Pancreas (tissue), 10 donors: ENCODE data around the gene C6orf47. TPM values are rescaled to one million over a fixed set of nuclear protein-coding genes. Genes with fewer than 3 reads are reported as not detected.
A peak's percentile ranks its signal among the peaks of the same experiment; 100 is the strongest.

Source experiments
- ATAC-seq, 4 donors: fragments of 200-7000 bp; cut with Tn5 transposase; one replicate each; pipeline versions ENCODE4 v1.8.0 to v1.9.1; 2020; ENCODE audit warnings: mild to moderate bottlenecking in 4 of 4, moderate library complexity in 4 of 4
- DNase-seq, 6 donors: peaks; one replicate each; pipeline ENCODE4 v3.0.0-alpha.2; 2020
- FAIRE-seq: peaks from 2 replicates; lab custom pipeline; 2012; peaks lifted over from hg19 to GRCh38; lab: Jason Lieb, UNC
- H3K27ac ChIP-seq, 4 donors: fragments of 200-600 bp; sonication (generic); 1 replicate in 3 of 4; 2 replicates in 1 of 4; pipeline versions ENCODE4 v1.5.0 to v1.8.0; 2020
- H3K27me3 ChIP-seq, 4 donors: fragments of 200-600 bp; one replicate each; pipeline ENCODE4 v1.8.0; 2021
- H3K36me3 ChIP-seq, 3 donors: fragments of 200-600 bp; sonication (generic) in 1 of 3; one replicate each; pipeline versions ENCODE4 v1.5.0 to v1.8.0; 2020 to 2021
- H3K4me1 ChIP-seq, 3 donors: fragments of 200-600 bp; one replicate each; pipeline ENCODE4 v1.8.0; 2021
- H3K4me3 ChIP-seq, 4 donors: fragments of 200-600 bp; sonication (generic) in 2 of 4; one replicate each; pipeline versions ENCODE4 v1.5.0 to v1.8.0; 2020 to 2021
- H3K9me3 ChIP-seq, 4 donors: fragments of 200-600 bp; one replicate each; pipeline ENCODE4 v1.8.0; 2021
- WGBS, 2 donors: extraction: QIAGEN DNeasy Blood & Tissue Kit; methylation state at CpG; one replicate each; pipeline ENCODE4 v1.1.7; 2013; 5-methylcytosine and 5-hydroxymethylcytosine counted together
- intact Hi-C, 3 donors: fragments of 100-400 bp; cut with DNase I; formaldehyde crosslinking; loops; one replicate each; pipeline versions ENCODE4 v1.11.1 to v1.14.2; 2022
- polyA plus RNA-seq, 2 donors: library from polyadenylated mRNA; stranded (reverse); fragments of 200-250 nt; gene quantifications; one replicate each; pipeline ENCODE4 v1.2.3, GENCODE V29; 2013
- total RNA-seq, 6 donors: library from RNA; stranded (reverse); fragmentation: NEBNext Ultra II Directional in 4 of 6; extraction: Animal tissue kit (Norgen Biotek cat#: 25700) in 4 of 6; gene quantifications; one replicate each; pipeline versions ENCODE4 v1.2.1 to v1.2.4, GENCODE V29; 2021 to 2023
- TF ChIP-seq, protein P1 (sequence below), 4 donors: fragments of 200-600 bp; sonication (generic) in 3 of 4; IDR thresholded peaks; one replicate each; pipeline versions ENCODE4 v1.5.0 to v1.8.0; 2021; ENCODE audit warnings: antibody characterized with exemption in 4 of 4
- donor health status: healthy with polysubstance abuse.
- donor health status: DM: no; HTN: no; CAD: no; lungs with moderate emphysema.
- donor health status: DM: no; HTN: no; CAD: no.
- donor health status: control.
- donor health status: control.
- donor health status: Bipolar disorder and iron deficiency.
- donor health status: DM: yes; HTN: yes; CAD: no.
- donor health status: DM: no; HTN: no; CAD: no.
- donor health status: DM: no; HTN: no; CAD: no.
- donor health status: DM: yes; HTN: yes; CAD: no.

Gene C6orf47
- total and polyA plus RNA-seq, 8 donors = 6.9 to 12.0 (median 9.5) TPM

DNA sequence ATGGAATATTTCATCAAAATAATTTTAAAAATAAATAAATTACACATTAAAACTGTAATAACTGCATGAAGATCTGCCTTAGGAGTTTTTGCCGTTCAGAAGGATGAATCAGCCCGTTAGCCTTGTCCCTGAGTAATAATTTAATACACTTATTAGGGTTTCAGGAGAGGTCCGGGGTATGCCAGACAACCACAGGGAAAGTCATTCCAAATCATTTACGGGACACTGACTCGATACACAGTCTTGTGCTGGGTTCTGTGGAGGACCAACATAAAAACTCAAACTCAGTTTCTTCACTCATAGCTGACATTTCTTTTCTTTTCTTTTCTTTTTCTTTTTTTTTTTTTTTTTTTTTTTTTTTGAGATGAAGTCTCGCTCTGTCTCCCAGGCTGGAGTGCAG is 45.4 kb upstream of the C6orf47 start:
- H3K27me3 ChIP-seq = no peaks in the 10 kb centered on the region
- DNase-seq (no peak), ATAC-seq (no peak), FAIRE-seq (no peak)
- no peaks in the 10 kb centered on the region for H3K36me3 ChIP-seq
- 73 to 84% methylated on average over 6 of the region's 6 CpGs for WGBS, 2 donors
- peaks cover 0 to 12% (median 9%) of the 10 kb centered on the region in 3 donors for H3K4me1 ChIP-seq
- H3K4me3 ChIP-seq = no peak overlapping the region
- no peaks in the 10 kb centered on the region for H3K9me3 ChIP-seq
- intact Hi-C loops = no loop called here
- H3K27ac ChIP-seq = no peak overlapping the region
- TF ChIP-seq, protein P1, sequence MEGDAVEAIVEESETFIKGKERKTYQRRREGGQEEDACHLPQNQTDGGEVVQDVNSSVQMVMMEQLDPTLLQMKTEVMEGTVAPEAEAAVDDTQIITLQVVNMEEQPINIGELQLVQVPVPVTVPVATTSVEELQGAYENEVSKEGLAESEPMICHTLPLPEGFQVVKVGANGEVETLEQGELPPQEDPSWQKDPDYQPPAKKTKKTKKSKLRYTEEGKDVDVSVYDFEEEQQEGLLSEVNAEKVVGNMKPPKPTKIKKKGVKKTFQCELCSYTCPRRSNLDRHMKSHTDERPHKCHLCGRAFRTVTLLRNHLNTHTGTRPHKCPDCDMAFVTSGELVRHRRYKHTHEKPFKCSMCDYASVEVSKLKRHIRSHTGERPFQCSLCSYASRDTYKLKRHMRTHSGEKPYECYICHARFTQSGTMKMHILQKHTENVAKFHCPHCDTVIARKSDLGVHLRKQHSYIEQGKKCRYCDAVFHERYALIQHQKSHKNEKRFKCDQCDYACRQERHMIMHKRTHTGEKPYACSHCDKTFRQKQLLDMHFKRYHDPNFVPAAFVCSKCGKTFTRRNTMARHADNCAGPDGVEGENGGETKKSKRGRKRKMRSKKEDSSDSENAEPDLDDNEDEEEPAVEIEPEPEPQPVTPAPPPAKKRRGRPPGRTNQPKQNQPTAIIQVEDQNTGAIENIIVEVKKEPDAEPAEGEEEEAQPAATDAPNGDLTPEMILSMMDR (IDR thresholded peaks at IDR 0.05) = no peak

DNA sequence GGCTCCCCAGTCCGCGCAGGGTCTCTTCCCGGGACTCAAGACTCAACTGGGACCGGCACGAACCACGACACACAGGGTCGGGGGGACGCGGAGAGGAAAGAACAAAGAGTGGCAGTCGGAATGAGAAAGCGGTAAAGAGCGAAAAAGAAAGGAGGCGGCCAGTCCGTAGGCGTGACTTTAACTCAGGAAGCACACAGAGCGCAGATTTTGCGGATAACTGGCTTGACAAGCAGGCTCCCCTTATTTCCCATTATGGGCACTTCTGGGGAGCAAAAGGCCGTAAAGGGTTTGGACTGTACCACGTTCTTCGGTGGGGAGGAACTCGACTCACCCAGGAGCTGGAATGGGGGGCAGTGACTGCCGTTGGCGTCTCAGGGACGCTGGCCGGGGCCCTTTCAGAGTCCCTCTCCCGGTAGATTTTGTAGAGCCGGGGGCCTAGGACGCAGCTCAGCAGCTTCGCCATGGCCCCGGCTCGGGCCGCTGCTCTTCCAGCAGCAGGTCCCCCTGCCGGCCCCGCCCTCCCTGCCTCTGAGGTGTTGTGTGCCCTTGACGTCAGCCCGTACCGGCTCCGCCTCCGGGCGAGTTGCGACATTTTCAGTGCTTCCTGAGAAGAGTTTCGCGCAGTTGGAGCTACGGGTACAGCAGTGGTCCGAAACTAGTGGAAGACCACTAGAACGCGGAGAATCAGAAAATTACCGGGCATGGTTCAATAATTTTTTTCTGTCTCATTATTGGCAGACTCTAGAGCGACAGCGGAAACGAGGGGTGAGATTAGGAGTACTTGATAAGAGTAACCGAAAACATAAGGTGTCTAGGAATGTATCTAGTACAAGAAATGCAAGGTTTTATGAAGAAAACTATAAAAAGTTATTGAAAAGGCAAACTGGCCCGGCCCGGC is 42.5 kb upstream of the C6orf47 start, which contains the start of gene ABHD16A:
Gene ABHD16A, minus strand, starts transcription at position 506 of the 898 bp plus-strand sequence. Its CDS starts 43 bp downstream, at position 463.
- 1% methylated on average over 53 to 54 of the region's 54 CpGs for WGBS, 2 donors
- intact Hi-C loops = no loop called here
- Histone ChIP-seq H3K27ac (peak within 1 kb of the TSS; percentile 89 to 97 (median 94)), H3K36me3 (peaks cover 0 to 4% (median 0%) of the 10 kb centered on the region in 3 donors), H3K4me3 (peak within 1 kb of the TSS; percentile 42 to 88 (median 72)), H3K9me3 (no peaks in the 10 kb centered on the region), H3K4me1 (peaks cover 0 to 12% (median 10%) of the 10 kb centered on the region in 3 donors), H3K27me3 (no peaks in the 10 kb centered on the region)
- DNase-seq (peak; percentile 96 to 99 (median 98)), ATAC-seq (peak; percentile 98 to 99 (median 98)), FAIRE-seq (peak; percentile 88)
- TF ChIP-seq, protein P1 (IDR thresholded peaks at IDR 0.05) = no peak

DNA sequence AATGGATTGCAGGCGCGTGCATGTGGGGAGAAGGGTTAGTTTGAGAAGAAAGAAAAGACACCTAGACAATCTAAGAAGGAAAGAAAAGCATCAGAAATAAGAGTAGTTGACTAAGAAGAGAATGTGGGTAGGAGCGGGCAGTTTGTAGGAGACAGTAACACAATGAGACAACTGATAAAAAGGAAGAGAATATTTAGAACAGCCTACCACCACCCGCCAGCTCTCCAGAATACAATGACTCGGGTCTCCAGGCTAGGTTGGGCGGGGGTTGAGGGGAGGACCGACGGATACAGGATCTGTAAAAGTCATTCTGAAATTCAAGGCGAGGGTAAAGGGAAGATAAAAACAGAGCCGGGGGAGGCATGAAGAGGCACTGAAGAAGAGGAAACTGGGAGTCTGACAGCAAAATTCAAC is 41.8 kb upstream of the C6orf47 start:
- no peak for FAIRE-seq
- Histone ChIP-seq H3K4me1 (peaks cover 0 to 12% (median 10%) of the 10 kb centered on the region in 3 donors), H3K36me3 (peaks cover 0 to 4% (median 0%) of the 10 kb centered on the region in 3 donors), H3K4me3 (peak overlapping the region; percentile 42 to 88 (median 72)), H3K27me3 (no peaks in the 10 kb centered on the region), H3K27ac (peak overlapping the region; percentile 89 to 97 (median 94)), H3K9me3 (no peaks in the 10 kb centered on the region)
- WGBS, 2 donors = 0 to 1% methylated on average over 10 of the region's 10 CpGs
- ATAC-seq = peak; percentile 4 to 7 (median 6)
- intact Hi-C loops = no loop called here
- no peak for DNase-seq
- TF ChIP-seq, protein P1 (IDR thresholded peaks at IDR 0.05) = no peak

DNA sequence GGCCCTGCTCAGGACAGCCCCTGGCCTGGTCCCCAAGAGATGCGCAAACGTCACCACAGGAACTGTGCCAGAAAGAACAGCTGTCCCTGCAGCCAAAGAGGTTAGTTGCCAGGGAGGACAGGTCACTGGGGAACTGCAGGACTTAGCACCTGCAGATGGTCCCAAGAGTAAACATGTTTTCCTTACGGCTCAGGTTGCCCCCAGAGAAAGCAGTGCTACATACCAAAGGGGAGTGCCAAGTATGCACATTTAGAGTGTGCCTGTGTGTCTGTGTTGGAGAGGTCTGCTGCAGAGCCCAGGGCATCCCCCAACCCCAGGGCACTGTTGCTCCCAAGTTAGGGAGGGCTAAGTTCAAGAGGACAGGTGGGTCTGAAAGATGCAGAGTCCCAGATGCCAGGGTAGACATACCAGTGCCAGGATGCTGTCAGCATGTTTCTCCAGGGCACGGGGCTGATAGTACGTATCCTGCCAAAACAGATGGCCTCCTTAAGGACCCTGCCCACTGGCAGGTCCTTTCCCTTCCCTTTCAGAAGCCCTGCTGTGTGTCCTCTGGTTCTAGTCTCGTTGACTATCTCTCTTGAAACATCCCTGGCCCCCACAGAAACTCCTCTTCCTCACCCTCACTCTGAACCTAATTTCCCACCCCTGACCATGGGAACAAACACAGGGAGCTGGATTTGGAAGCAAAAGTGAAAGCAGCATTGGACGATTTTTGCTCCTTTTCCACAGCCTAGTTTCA is 41.3 kb upstream of the C6orf47 start:
- FAIRE-seq (no peak), DNase-seq (no peak), ATAC-seq (peak in 1 of 4 donors; percentile 1)
- intact Hi-C loops = no loop called here
- no peaks in the 10 kb centered on the region for H3K9me3 ChIP-seq
- WGBS, 2 donors = 23 to 27% methylated on average over 7 of the region's 7 CpGs
- TF ChIP-seq, protein P1 (IDR thresholded peaks at IDR 0.05) = no peak
- H3K27me3 ChIP-seq = no peaks in the 10 kb centered on the region
- H3K36me3 ChIP-seq = peaks cover 0 to 4% (median under 1%) of the 10 kb centered on the region in 3 donors
- peak overlapping the region in 3 of 4 donors; percentile 42 to 88 (median 84) for H3K4me3 ChIP-seq
- H3K4me1 ChIP-seq = peaks cover 0 to 12% (median 10%) of the 10 kb centered on the region in 3 donors
- H3K27ac ChIP-seq = peak overlapping the region in 1 of 4 donors; percentile 94
